Lower leg skin (tissue), 3 donors: ENCODE data around the gene VDAC1.

Experiments used
- CTCF ChIP-seq, 3 donors: fragments of 450-650 bp; IDR thresholded peaks; one replicate each; pipeline ENCODE4 v1.5.1; 2016; ENCODE audit warnings: antibody characterized with exemption in 3 of 3, mild to moderate bottlenecking in 3 of 3, moderate library complexity in 2 of 3
- POLR2A ChIP-seq, 2 donors: fragments of 450-650 bp; IDR thresholded peaks; one replicate each; pipeline ENCODE4 v1.6.1; 2016 to 2017; ENCODE audit warnings: antibody characterized with exemption in 2 of 2, mild to moderate bottlenecking in 1 of 2, moderate library complexity in 1 of 2

- TF ChIP-seq CTCF (IDR thresholded peaks at IDR 0.05), result no peak
- TF ChIP-seq POLR2A (IDR thresholded peaks at IDR 0.05), result no peak
Observed at GRCh38 chr5:134034326-134034725, 29.6 kb upstream of the VDAC1 start.
